Heart left ventricle (tissue), 16 donors: ENCODE measurements around the gene FBXL19. TPM values are rescaled to one million over a fixed set of nuclear protein-coding genes. Genes with fewer than 3 reads are reported as not detected.

Experiments used
- ATAC-seq, 4 donors: fragments of 200-7000 bp; cut with Tn5 transposase; one replicate each; pipeline ENCODE4 v1.9.1; 2020 to 2022; ENCODE audit warnings: moderate library complexity in 4 of 4, mild to moderate bottlenecking in 3 of 4, moderate number of reproducible peaks in 1 of 4
- DNase-seq, 5 donors: peaks; one replicate each; pipeline ENCODE4 v3.0.0-alpha.2; 2020
- H3K27ac ChIP-seq, 12 donors: fragments of 200-600 bp; sonication (generic) in 4 of 12; one replicate each; pipeline versions ENCODE4 v1.5.0 to v1.8.0; 2016 to 2022; ENCODE audit warnings: mild to moderate bottlenecking in 2 of 12
- H3K27me3 ChIP-seq, 9 donors: fragments of 200-600 bp; sonication (generic) in 2 of 9; one replicate each; pipeline versions ENCODE4 v1.5.1 to v1.8.0; 2016 to 2022; ENCODE audit warnings: mild to moderate bottlenecking in 3 of 9
- H3K36me3 ChIP-seq, 9 donors: fragments of 200-600 bp; sonication (generic) in 2 of 9; one replicate each; pipeline versions ENCODE4 v1.5.0 to v1.8.0; 2018 to 2022; ENCODE audit warnings: mild to moderate bottlenecking in 2 of 9
- H3K4me1 ChIP-seq, 12 donors: fragments of 200-600 bp; sonication (generic) in 4 of 12; one replicate each; pipeline versions ENCODE4 v1.5.0 to v1.8.0; 2016 to 2022; ENCODE audit warnings: mild to moderate bottlenecking in 3 of 12
- H3K4me3 ChIP-seq, 12 donors: fragments of 200-600 bp; sonication (generic) in 4 of 12; one replicate each; pipeline versions ENCODE4 v1.5.0 to v1.8.0; 2017 to 2022; ENCODE audit warnings: mild to moderate bottlenecking in 9 of 12, moderate library complexity in 4 of 12
- H3K9me3 ChIP-seq, 12 donors: fragments of 200-600 bp; sonication (generic) in 4 of 12; one replicate each; pipeline versions ENCODE4 v1.5.0 to v1.8.0; 2016 to 2022; ENCODE audit warnings: mild to moderate bottlenecking in 1 of 12
- CTCF ChIP-seq, 12 donors: fragments of 200-600 bp; sonication (generic) in 4 of 12; IDR thresholded peaks; one replicate each; pipeline versions ENCODE4 v1.5.0 to v1.8.0; 2018 to 2022; ENCODE audit warnings: antibody characterized with exemption in 12 of 12, mild to moderate bottlenecking in 5 of 12
- POLR2A ChIP-seq, 2 donors: fragments of 450-650 bp; IDR thresholded peaks; one replicate each; pipeline ENCODE4 v1.6.1; 2017; ENCODE audit warnings: antibody characterized with exemption in 2 of 2, mild to moderate bottlenecking in 2 of 2, moderate library complexity in 2 of 2
- WGBS, 4 donors: extraction: QIAGEN DNeasy Blood & Tissue Kit in 2 of 4; methylation state at CpG; one replicate each; pipeline versions ENCODE4 v1.1.5 to v1.1.7; 2013 to 2018; 5-methylcytosine and 5-hydroxymethylcytosine counted together
- intact Hi-C, 10 donors: fragments of 100-400 bp; cut with DNase I; formaldehyde crosslinking; loops; one replicate each; pipeline versions ENCODE4 v1.11.1 to v1.14.2; 2022
- polyA plus RNA-seq, 2 donors: library from polyadenylated mRNA; stranded (reverse); fragments of 200-250 nt; gene quantifications; one replicate each; pipeline ENCODE4 v1.2.3, GENCODE V29; 2013
- total RNA-seq, 9 donors: library from RNA; depleted of rRNA in 2 of 9; stranded (reverse); fragments of >200 nt in 2 of 9; fragmentation: NEBNext Ultra II Directional in 3 of 9; extraction: Animal tissue kit (Norgen Biotek cat#: 25700) in 3 of 9; gene quantifications; one replicate each; pipeline versions ENCODE4 v1.1.0 to v1.2.4, GENCODE V29; 2016 to 2023
- donor health status: ischemic (EF 13 %, LVEDD 7.1; RV severe dilation, severe dysfunction).
- donor health status: healthy with polysubstance abuse.
- donor health status: DM: no; HTN: yes; CAD: no.
- donor health status: DM: no; HTN: no; CAD: no.
- donor health status: ischemic (EF 25% LVEDD 6.9; RV normal size, moderate dysfunction).
- donor health status: ischemic (EF 25% LVEDD 5.7; RV mildly dilated, moderate dysfunction).
- donor health status: healthy.
- donor health status: DM: yes; HTN: yes; CAD: no.
- donor health status: ischemic (EF 35%, LVEDD 5.7; RV mildly dilated, moderate dysfunction).
- donor health status: nonischemic (EF 11% LVEDD 7.7; RV severe dilation, severe dysfunction).
- donor health status: DM: yes; HTN: yes; CAD: no.
- donor health status: PGD.
- donor health status: ischemic (EF 29% LVEDD 5.4; RV normal size, mild dysfunction).
- donor health status: nonischemic (EF 23%, LVEDD 6.1; RV moderate dilation, normal function).

The FBXL19 gene
- total and polyA plus RNA-seq, 11 donors: 4.5 to 15.5 (median 7.9) TPM

DNA sequence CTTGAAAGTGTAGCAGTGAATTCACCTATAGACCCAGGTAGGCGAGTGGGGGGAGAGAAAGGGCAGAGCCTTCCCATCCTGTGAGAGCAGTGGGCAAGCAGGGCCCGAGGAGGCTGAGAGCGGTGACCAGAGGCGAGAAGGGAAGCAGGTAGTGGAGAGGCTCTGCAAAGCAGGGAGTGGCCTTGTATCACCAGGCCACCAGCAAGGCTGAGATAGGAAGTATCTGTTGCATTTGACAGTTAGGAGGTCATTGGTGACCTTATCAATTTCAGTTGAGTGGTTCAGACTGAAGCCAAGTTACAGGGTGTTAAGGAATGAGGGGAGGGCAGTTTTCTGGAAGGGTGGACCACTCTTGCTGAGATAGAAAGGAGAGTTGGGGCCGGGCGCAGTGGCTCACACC lies 51.0 kb downstream of the FBXL19 start:
- no peaks in the 10 kb centered on the region for H3K9me3 ChIP-seq
- H3K27me3 ChIP-seq: no peaks in the 10 kb centered on the region
- ATAC-seq (no peak), DNase-seq (no peak)
- H3K27ac ChIP-seq: no peak overlapping the region
- H3K4me3 ChIP-seq: no peak overlapping the region
- TF ChIP-seq CTCF (IDR thresholded peaks at IDR 0.05) (no peak), POLR2A (IDR thresholded peaks at IDR 0.05) (no peak)
- H3K36me3 ChIP-seq: peaks cover 0 to 100% (median 93%) of the 10 kb centered on the region in 9 donors
- intact Hi-C loops: loop anchor here in 1 of 10 donors (10.0 kb wide), 2 partner anchors 100 to 180 kb away; partner anchors contain the start of genes PRSS36, ZNF646 and ZNF668
- WGBS, 4 donors: 83 to 96% (median 92%) methylated on average over 6 of the region's 6 CpGs
- no peaks in the 10 kb centered on the region for H3K4me1 ChIP-seq

DNA sequence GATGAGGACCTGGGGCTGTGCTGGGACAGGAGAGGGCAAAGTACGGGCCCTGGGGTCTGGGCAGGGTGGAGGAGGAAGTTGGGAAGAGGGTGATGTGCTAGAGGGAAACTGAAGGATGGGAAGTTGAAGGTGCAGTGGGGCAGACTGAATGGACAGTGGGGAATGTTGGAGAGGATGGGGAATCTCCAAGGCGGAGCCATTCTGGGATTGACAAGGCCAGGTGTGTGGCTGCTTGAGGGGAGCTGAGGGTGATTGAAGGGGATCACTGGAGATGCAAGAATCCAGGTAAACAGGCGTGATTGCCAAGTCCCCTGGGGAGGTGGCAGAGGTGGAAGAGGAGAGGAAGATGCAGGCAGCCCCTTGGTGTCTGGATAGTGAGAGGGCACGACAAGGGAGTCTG lies 53.1 kb downstream of the FBXL19 start:
- Histone ChIP-seq H3K27me3 (no peaks in the 10 kb centered on the region), H3K27ac (no peak overlapping the region), H3K36me3 (peaks cover 0 to 100% (median 93%) of the 10 kb centered on the region in 9 donors), H3K9me3 (no peaks in the 10 kb centered on the region), H3K4me1 (no peaks in the 10 kb centered on the region), H3K4me3 (no peak overlapping the region)
- WGBS, 4 donors: 92 to 98% (median 95%) methylated on average over 4 of the region's 4 CpGs
- intact Hi-C loops: loop anchor here in 1 of 10 donors (10.0 kb wide), 2 partner anchors 98 to 178 kb away; partner anchors contain the start of genes PRSS36, ZNF646 and ZNF668
- DNase-seq: no peak
- no peak for ATAC-seq
- TF ChIP-seq CTCF (IDR thresholded peaks at IDR 0.05) (no peak), POLR2A (IDR thresholded peaks at IDR 0.05) (no peak)

GRCh38 chr16:30977502-30977901 lies 54.1 kb downstream of the FBXL19 start:
- TF ChIP-seq POLR2A (IDR thresholded peaks at IDR 0.05): no peak
- TF ChIP-seq CTCF (IDR thresholded peaks at IDR 0.05): peak in 5 of 12 donors; percentile 10 to 22 (median 16)
- WGBS, 4 donors: 76 to 86% (median 83%) methylated on average over 8 to 17 of the region's 17 CpGs
- Histone ChIP-seq H3K4me3 (no peak overlapping the region), H3K27me3 (no peaks in the 10 kb centered on the region), H3K27ac (no peak overlapping the region), H3K36me3 (peaks cover 0 to 100% (median 88%) of the 10 kb centered on the region in 9 donors), H3K9me3 (no peaks in the 10 kb centered on the region), H3K4me1 (no peaks in the 10 kb centered on the region)
- intact Hi-C loops: loop anchor here in 1 of 10 donors (10.0 kb wide), 2 partner anchors 97 to 177 kb away; partner anchors contain the start of genes PRSS36, ZNF646 and ZNF668
- ATAC-seq: no peak
- no peak for DNase-seq

GRCh38 chr16:30979170-30980022 lies 56.0 kb downstream of the FBXL19 start:
- 92 to 94% (median 92%) methylated on average over 29 to 62 of the region's 62 CpGs for WGBS, 4 donors
- peaks cover 0 to 2% (median 0%) of the 10 kb centered on the region in 12 donors for H3K4me1 ChIP-seq
- TF ChIP-seq POLR2A (IDR thresholded peaks at IDR 0.05) (no peak), CTCF (IDR thresholded peaks at IDR 0.05) (no peak)
- H3K27ac ChIP-seq: no peak overlapping the region
- DNase-seq: no peak
- ATAC-seq: no peak
- no peaks in the 10 kb centered on the region for H3K27me3 ChIP-seq
- intact Hi-C loops: loop anchor here in 9 of 10 donors (5.0 to 10.0 kb wide), 10 partner anchors 95 to 895 kb away; partner anchors contain the start of genes VKORC1 (in 2 of the 9), ZNF646 (in 2 of the 9), ZNF668 (in 2 of the 9) and ZNF843 (in 2 of the 9)
- H3K4me3 ChIP-seq: no peak overlapping the region
- peaks cover 0 to 97% (median 77%) of the 10 kb centered on the region in 9 donors for H3K36me3 ChIP-seq
- no peaks in the 10 kb centered on the region for H3K9me3 ChIP-seq
